ENCODE results near the gene SMC1B.

DNA sequence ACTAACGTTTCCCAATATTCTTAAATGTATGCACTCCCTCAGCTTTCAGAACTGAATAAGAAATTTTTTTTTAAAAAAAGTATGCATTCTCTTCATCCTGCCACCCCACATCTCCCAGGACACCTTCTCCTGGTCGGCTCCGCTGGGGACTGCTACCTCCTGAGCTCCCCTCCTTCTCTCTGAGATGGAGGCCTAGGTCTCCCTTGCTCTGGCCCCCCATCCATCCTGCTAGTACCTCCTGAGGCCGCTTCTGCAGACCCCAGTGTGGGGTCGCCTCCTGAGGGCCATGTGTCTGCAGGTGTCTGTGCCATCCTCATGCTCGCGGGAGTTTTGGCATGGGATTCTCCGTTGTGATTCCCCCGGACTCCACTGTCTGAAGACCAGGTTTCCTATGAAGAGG, 75.9 kb downstream of the SMC1B start:
- TF ChIP-seq, protein P1, sequence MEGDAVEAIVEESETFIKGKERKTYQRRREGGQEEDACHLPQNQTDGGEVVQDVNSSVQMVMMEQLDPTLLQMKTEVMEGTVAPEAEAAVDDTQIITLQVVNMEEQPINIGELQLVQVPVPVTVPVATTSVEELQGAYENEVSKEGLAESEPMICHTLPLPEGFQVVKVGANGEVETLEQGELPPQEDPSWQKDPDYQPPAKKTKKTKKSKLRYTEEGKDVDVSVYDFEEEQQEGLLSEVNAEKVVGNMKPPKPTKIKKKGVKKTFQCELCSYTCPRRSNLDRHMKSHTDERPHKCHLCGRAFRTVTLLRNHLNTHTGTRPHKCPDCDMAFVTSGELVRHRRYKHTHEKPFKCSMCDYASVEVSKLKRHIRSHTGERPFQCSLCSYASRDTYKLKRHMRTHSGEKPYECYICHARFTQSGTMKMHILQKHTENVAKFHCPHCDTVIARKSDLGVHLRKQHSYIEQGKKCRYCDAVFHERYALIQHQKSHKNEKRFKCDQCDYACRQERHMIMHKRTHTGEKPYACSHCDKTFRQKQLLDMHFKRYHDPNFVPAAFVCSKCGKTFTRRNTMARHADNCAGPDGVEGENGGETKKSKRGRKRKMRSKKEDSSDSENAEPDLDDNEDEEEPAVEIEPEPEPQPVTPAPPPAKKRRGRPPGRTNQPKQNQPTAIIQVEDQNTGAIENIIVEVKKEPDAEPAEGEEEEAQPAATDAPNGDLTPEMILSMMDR (IDR thresholded peaks at IDR 0.05) = no peak
- TF ChIP-seq EP300 (IDR thresholded peaks at IDR 0.05; ENCODE audit: low read depth) = no peak

Data from transverse colon (tissue), 3 donors.